ENCODE measurements around the gene INTS7. TPM values are rescaled to one million over a fixed set of nuclear protein-coding genes. Genes with fewer than 3 reads are reported as not detected.

The INTS7 gene
- total RNA-seq, 1 experiment from 2014 or later: 35.8 TPM

GRCh38 chr1:211908951-211909350 is 126.4 kb downstream of the INTS7 start:
- no peak for DNase-seq (ENCODE audit: low spot score)

- DNase-seq (ENCODE audit: low spot score): no peak
Observed at GRCh38 chr1:211908453-211908852, 126.9 kb downstream of the INTS7 start.

GRCh38 chr1:211903490-211904245 is 131.7 kb downstream of the INTS7 start:
- no peak for DNase-seq (ENCODE audit: low spot score)

DNA sequence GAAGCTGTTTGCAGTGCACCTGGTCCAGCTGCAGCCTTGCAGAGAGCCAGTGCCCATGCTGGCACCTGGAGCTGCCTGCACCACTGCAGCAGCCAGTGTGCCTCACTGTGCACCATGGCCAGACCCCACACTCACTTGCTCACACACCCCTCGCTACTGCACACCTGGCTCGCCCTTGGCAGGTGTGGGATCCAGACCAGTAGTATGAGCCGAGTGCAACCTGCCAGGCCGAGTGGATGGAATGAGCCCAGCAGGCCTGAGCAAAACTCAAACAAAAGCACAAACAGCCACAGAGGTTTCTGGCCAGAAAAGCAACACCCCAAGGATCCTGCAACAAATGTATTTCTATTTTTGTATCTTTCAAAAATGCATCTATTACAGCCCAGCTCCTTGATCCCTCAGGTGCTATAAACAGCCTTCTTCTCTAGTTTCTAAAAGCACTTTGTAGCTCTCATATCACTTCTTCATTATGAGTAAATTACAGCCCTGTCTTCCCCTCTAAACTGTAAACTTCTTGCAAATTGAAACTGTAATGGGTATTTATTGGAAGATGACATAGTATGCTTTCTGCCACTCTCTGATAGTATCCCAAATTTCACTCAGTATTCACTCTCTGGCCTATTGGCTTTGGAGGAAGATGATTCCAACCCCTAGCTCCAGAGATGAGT is 132.6 kb downstream of the INTS7 start:
- DNase-seq (ENCODE audit: low spot score): no peak

- no peak for DNase-seq (ENCODE audit: low spot score)
Observed at GRCh38 chr1:211901945-211902344, 133.4 kb downstream of the INTS7 start.

DNA sequence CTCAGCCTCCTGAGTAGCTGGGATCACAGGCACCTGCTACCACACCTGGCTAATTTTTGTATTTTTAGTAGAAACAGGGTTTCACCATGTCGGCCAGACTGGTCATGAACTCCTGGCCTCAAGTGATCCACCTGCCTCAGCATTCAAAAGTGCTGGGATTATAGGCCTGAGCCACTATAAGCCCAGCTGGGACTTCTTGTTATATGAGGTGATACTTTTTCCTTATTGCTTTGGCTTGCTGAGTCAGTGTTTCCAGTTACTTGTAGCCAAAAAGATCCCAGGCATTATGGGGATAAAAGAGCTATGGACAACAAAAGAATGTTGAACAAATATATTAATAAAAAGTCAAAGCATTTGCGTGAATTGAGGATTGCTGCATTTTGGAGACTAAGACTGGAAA is 134.9 kb downstream of the INTS7 start:
- DNase-seq (ENCODE audit: low spot score): no peak

GRCh38 chr1:211896958-211897357 is 138.4 kb downstream of the INTS7 start:
- DNase-seq (ENCODE audit: low spot score): no peak

DNA sequence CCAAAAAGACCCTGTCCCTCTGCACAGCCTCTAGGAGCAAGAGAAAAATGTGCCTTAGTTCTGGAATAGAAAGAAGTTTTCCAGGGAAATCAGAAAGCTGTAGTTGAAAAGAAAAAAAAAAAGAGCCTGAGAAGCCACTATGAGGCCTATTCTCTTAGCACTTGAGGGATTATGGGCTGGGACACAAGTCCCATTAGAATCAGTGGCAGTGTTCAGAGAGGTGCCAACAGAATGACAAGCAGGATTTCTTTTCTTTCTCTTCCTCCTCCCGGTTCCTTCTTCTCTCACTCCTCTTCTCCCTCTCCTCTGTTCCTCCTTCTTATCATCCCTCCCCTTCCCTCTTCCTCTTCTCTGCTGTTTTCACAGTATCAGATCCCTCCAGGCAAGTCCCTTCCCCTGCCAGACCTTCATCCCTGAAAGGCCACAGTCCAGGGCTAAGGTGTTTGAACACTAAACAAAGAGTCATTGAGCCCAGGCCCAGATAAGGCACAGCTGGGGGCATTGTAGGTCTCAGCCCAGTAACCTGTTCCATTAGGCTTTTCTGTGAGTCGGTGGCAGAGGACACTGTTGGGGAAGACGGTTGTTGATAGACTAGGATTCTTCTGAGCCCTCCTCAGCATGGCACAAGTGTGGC is 140.1 kb downstream of the INTS7 start:
- no peak for DNase-seq (ENCODE audit: low spot score)

DNA sequence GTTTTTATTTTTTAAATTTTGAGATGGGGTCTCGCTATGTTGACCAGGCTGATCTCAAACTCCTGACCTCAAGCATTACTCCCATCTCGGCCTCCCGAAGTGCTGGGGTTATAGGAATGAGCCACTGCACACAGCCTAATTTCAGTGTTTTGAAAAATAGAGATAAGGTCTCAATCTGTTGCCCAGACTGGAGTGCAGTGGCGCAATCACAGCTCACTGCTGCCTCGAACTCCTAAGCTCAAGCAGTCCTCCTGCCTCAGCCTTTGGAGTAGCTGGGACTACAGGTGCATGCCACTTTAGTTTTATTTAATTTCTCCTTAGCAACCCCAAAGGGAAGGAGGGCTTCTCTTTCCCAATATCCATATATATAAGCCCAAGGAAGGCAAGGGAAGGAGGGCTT is 141.0 kb downstream of the INTS7 start:
- DNase-seq (ENCODE audit: low spot score): no peak

DNA sequence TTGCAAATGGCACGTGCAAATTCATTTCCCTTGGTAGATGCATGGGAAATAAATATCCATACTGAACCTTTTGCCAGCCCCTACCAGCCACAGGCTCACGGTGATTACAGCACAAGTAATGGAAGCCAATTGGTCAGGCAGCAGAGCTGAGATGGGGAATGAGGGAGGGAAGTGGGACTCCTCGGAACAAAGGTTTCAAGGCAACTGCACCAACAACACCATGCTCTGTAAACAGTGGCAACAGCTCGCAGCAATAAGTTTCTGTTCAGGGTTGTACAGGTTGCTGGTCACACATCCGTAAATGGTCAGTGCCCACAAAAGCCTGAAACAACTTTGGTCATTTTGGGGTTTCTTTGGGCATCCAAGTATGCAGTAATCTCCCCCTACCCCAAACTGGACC is 142.1 kb downstream of the INTS7 start:
- DNase-seq (ENCODE audit: low spot score): no peak

GRCh38 chr1:211892577-211892976 is 142.8 kb downstream of the INTS7 start:
- no peak for DNase-seq (ENCODE audit: low spot score)

- DNase-seq (ENCODE audit: low spot score): no peak
Observed at GRCh38 chr1:211891708-211892107, 143.6 kb downstream of the INTS7 start.

Other genes with a start within 250 kb of the INTS7 start
- gene LPGAT1, start 204.8 kb downstream of the INTS7 start, total RNA-seq (2014; rRNA removed; shearing (Covaris generic)): 83.2 and 83.8 TPM in 2 replicates
- 56.6 and 64.7 TPM in 2 replicates for gene DTL, start 191 bp upstream of the INTS7 start, total RNA-seq (2014; rRNA removed; shearing (Covaris generic))
- 24.4 and 26.6 TPM in 2 replicates for gene PPP2R5A, start 249.9 kb upstream of the INTS7 start, total RNA-seq (2014; rRNA removed; shearing (Covaris generic))